Activated CD8-positive, alpha-beta memory T cell treated with anti-CD3 and anti-CD28 coated beads, Interleukin-2, amount 50 U/mL, for 1 hour (primary cell): Measurements from ENCODE around the gene NDP.
"Not testable (repeated sequence)": the region's sequence is repeated elsewhere in the genome, so short reads cannot be mapped to it uniquely, and the experiment has no call there.

Source experiments
- DNase-seq: peaks from one replicate; pipeline ENCODE4 v3.0.0-alpha.2; 2020; ENCODE audit errors: extremely low read depth

NDP gene

GRCh38 chrX:43971966-43972961 is 926 bp downstream of the NDP start:
- DNase-seq: no peak

DNA sequence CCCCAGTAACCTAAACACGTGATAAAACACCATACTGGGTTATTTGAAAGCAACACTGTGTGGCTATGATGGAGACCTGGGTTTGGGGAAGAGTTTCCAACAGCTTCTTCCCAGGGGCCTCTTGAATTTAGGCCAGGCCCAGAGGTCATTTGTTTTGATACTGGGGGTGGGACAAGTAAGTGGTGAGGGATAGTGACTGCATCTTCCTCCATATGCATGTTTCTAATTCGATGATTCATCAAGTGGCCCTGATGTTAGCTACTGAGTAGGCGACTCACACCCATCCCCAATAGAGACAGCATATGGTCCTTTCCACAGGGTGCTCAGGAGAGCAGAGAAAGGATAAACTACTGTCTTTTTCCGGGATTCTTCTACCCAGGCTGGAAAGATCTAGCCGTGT is 2.7 kb downstream of the NDP start:
- DNase-seq: no peak

- DNase-seq: no peak
Measured at GRCh38 chrX:43969504-43970501, 3.4 kb downstream of the NDP start.

DNA sequence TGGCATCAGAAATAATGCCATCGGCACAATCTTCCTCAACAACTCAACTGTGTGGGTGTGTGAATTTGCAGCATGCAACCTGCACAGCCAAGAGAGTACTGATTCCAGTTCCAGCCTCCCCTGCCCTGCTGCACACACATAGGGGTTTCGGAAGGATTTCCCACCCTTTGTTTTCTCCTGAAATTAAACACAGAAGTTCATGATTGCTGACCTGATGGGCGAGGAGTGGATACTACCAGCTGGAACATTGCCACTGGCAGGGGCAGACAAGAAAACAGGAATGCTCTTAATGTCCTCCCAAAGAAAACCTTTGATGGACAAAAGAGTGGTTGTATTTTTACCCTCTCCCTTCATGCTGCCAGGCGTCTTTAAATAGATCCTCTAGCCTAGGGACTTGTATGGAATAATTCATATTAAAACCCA is 4.8 kb downstream of the NDP start:
- no peak for DNase-seq

DNA sequence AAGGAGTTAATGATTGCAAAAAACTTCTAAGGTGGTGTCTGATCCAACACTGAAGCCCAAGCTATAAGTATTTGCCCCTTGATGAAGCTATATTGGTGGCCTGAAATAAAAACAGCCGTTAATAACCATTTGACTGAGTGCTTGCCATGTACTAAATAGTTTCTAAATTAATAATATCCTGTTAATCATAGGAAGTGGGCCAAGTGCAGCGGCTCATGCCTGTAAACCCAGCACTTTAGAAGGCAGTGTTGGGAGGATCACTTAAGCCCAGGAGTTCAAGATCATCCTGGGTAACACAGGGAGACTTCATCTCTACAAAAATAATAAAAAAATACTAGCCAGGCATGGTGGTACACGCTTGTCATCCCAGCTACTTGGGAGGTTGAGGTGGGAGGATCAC is 8.3 kb downstream of the NDP start:
- no peak for DNase-seq

DNA sequence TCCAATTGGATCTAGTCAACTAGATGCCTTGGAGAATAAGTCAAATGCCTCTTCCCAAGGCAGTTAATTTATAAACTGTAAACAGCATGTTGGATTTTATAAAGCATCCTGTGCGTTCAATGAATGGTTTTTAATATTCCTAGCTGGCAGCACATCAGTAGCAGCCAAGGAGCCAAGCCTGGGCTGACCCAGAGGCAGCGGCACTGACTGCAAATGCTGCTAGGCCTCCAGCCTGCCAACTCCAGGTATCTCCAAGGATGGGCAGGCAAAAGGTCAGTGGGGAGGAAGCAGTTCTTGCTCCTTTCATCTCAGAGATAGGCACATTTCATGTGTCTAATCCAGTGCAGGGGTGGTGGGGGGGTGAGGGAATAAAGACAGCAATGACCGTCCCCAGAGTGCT is 9.5 kb downstream of the NDP start:
- DNase-seq: no peak

- no peak for DNase-seq
Measured at GRCh38 chrX:43962636-43963035, 10.6 kb downstream of the NDP start.

GRCh38 chrX:43961699-43962098 is 11.5 kb downstream of the NDP start:
- DNase-seq: no peak

- DNase-seq: no peak
Measured at GRCh38 chrX:43958529-43958928, 14.7 kb downstream of the NDP start.

- no peak for DNase-seq
Measured at GRCh38 chrX:43956034-43956433, 17.2 kb downstream of the NDP start.

DNA sequence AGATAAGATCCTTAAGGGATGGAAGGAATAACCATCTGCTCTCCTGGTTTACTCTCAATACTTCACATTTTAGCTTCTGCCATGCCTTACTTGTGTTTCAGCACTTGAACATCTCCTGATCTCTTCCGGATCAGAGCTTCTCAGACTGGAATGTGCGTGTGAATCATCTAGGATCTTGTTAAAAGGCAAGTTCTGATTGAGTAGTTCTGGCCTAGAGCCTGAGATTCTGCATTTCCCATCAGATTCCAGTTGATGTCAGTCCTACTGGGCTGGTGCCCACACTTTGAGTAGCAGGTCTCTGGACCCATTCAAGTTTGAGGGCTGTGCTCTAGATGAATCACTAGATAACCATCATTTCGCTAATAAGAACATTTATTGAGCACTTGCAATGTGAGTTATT is 20.0 kb downstream of the NDP start:
- DNase-seq: no peak

- no peak for DNase-seq
Measured at GRCh38 chrX:43949669-43950068, 23.5 kb downstream of the NDP start.

- DNase-seq: no peak
Measured at GRCh38 chrX:43940816-43941474, 32.2 kb downstream of the NDP start.

DNA sequence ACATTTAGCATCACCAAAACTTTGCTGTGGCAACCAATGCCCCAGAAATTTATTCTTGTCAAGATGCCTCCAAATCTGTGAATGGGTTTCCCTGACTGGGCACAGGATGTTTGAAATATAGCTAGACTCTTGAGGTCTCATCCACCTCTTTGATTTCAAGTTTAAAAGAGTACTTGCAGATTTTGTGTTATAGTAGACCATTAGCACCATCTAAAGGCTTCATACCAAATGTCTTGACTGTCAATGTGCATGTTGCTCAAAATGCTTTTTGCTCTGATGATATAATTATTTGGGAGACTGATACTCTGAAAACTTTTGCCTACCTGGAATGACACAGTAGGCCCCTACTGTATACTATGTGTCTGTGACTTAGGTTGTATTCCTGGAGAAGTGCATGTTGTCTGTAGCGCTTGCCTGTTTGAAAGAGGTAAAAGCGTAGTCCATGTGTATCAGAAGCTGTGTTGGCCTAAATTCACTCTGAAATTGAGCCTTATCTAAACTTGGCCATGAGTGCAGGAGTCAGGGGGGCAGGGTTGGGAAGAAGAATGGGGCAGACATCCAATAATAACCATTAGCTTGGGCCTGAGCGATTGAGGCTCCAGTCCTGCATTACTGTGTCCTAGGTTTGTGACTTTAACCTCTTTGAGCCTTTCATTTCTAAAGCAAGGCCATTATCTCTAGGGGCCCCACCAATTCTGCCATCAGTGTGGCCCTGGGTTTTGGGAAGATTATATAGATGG is 33.8 kb downstream of the NDP start:
- no peak for DNase-seq

DNA sequence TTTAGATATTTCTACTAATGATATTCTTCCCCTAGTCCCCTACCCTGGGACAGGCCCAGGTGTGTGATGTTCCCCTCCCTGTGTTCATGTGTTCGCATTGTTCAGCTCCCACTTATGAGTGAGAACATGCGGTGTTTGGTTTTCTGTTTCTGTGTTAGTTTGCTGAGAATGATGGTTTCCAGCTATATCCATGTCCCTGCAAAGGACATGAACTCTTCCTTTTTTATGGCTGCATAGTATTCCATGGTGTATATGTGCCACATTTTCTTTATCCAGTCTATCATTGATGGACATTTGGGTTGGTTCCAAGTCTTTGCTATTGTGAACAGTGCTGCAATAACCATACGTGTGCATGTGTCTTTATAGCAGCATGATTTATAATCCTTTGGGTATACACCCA is 51.2 kb downstream of the NDP start:
- DNase-seq: not testable (repeated sequence)

DNA sequence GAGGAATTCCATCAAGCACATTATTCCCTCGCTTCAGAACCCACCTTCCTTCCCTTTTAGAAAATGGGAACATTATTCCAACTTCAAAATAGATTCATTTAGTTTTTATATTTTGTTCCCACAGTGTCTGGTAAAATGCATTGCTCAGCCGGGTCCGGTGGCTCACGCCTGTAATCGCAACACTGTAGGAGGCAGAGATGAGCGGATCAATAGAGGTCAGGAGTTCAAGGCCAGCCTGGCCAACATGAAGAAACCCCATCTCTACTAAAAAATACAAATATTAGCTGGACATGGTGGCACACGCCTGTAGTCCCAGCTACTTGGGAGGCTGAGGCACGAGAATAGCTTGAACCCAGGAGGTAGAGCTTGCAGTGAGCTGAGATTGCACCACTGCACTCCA is 62.4 kb downstream of the NDP start:
- DNase-seq: not testable (repeated sequence)

- DNase-seq: no peak
Measured at GRCh38 chrX:43910012-43910411, 63.2 kb downstream of the NDP start.

DNA sequence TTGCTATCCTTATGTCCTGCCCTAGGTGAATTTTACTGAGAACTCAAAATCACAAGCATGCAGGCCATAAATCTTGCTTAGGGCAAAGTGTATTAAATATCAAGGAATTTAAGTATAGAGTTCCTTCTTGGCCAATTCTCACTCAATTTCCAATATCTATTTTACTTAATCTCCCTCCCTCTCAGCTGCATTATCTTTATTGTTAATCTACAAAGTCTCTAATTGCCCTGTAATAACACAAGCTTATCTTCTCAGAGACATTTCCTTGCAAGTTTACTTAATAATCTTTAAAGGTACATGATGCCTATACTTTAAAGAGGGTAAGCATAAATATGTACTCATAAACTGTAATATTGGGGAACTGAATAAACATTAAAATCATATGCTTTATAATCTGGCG is 64.0 kb downstream of the NDP start:
- DNase-seq: no peak

GRCh38 chrX:43899878-43900815 is 73.0 kb downstream of the NDP start:
- no peak for DNase-seq
